MM.1S (cell line): ENCODE data around the gene PTGER2.

Source experiments
- DNase-seq: peaks from one replicate; pipeline ENCODE4 v3.0.0-alpha.2; 2015
- H2AFZ ChIP-seq: fragments of 300-600 bp; sonication (generic); 2 replicates; pipeline ENCODE4 v1.6.0; 2016; ENCODE audit warnings: antibody characterized with exemption, low read length
- H3F3A ChIP-seq: fragments of 300-600 bp; sonication (generic); 2 replicates; pipeline ENCODE4 v1.6.1; 2016; ENCODE audit warnings: mild to moderate bottlenecking, antibody characterized with exemption, low read length, moderate library complexity, mixed read lengths; ENCODE audit not compliant: insufficient read depth
- H3K27ac ChIP-seq: fragments of 300-600 bp; sonication (generic); 2 replicates; pipeline ENCODE4 v1.5.1; 2016; ENCODE audit warnings: mild to moderate bottlenecking, low read length
- H3K27me3 ChIP-seq: fragments of 300-600 bp; sonication (generic); replicated peaks from 2 replicates; pipeline ENCODE4 v1.6.0; 2016; ENCODE audit warnings: low read length; ENCODE audit not compliant: insufficient read depth
- H3K36me3 ChIP-seq: fragments of 300-600 bp; sonication (generic); replicated peaks from 2 replicates; pipeline ENCODE4 v1.6.1; 2016; ENCODE audit warnings: mild to moderate bottlenecking, low read length, mixed read lengths; ENCODE audit not compliant: insufficient read depth
- H3K4me1 ChIP-seq: fragments of 300-600 bp; sonication (generic); 2 replicates; pipeline ENCODE4 v1.6.1; 2016; ENCODE audit warnings: low read length, mixed read lengths
- H3K4me2 ChIP-seq: fragments of 300-600 bp; sonication (generic); 2 replicates; pipeline ENCODE4 v1.6.0; 2016; ENCODE audit warnings: low read depth, low read length
- H3K4me3 ChIP-seq: fragments of 300-600 bp; sonication (generic); 2 replicates; pipeline ENCODE4 v1.5.1; 2016; ENCODE audit warnings: low read length, mixed read lengths
- H3K79me2 ChIP-seq: fragments of 300-600 bp; sonication (generic); 2 replicates; pipeline ENCODE4 v1.6.1; 2016; ENCODE audit warnings: mixed run types, low read length, mixed read lengths
- H3K9ac ChIP-seq: fragments of 300-600 bp; sonication (generic); 2 replicates; pipeline ENCODE4 v1.6.1; 2016; ENCODE audit warnings: low read length, mixed read lengths
- H3K9me2 ChIP-seq: fragments of 300-600 bp; sonication (generic); replicated peaks from 2 replicates; pipeline ENCODE4 v1.6.1; 2016; ENCODE audit warnings: mild to moderate bottlenecking, low read length, mixed read lengths; ENCODE audit not compliant: insufficient read depth
- H3K9me3 ChIP-seq: fragments of 300-600 bp; sonication (generic); replicated peaks from 2 replicates; pipeline ENCODE4 v1.6.1; 2016; ENCODE audit warnings: mild to moderate bottlenecking, low read length, mixed read lengths; ENCODE audit not compliant: insufficient read depth
- H4K20me1 ChIP-seq: fragments of 300-600 bp; sonication (generic); 2 replicates; pipeline ENCODE4 v1.6.1; 2016; ENCODE audit warnings: mild to moderate bottlenecking, low read length, moderate library complexity, mixed read lengths; ENCODE audit not compliant: insufficient read depth
- EZH2 ChIP-seq: fragments of 300-600 bp; sonication (generic); optimal IDR thresholded peaks from 2 replicates; pipeline ENCODE3; 2017; ENCODE audit warnings: low read depth, mild to moderate bottlenecking, antibody characterized with exemption, low read length, mixed read lengths
- EZH2phosphoT487 ChIP-seq: fragments of 300-600 bp; sonication (generic); IDR thresholded peaks from 2 replicates; pipeline ENCODE4 v1.6.1; 2018; ENCODE audit warnings: antibody characterized with exemption, low read length
- TF ChIP-seq, protein P1 (sequence below): fragments of 300-600 bp; sonication (generic); IDR thresholded peaks from 2 replicates; pipeline ENCODE4 v1.5.1; 2016; ENCODE audit warnings: antibody characterized with exemption, low read length, mixed read lengths

PTGER2 gene

DNA sequence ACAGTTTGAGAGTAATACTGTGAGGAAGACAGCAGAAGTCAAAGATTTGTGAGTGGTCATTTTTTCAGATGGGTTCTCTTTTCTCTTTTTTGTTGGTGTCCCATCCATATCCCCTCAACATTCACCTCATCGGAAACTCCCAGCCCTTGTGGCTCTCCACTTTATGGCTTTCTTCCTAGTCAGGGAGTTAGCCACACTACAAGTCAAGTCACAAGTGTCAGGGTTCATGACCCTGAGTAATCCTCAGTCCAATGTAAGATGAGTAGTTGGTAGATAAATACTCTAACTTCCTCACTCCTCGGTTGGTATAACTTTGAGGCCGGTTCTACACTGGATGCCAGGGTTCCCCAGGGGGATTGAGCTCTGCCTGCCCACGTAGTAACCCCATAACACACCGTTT lies 41.4 kb downstream of the PTGER2 start:
- H3K9ac ChIP-seq = no peak overlapping the region
- no peak for DNase-seq
- H3K79me2 ChIP-seq = no peaks in the 10 kb centered on the region
- no peaks in the 10 kb centered on the region for H3K4me1 ChIP-seq
- no peak overlapping the region for H3K4me3 ChIP-seq
- H2AFZ ChIP-seq = no peak overlapping the region
- no peaks in the 10 kb centered on the region for H3K27me3 ChIP-seq
- H3K9me2 ChIP-seq = no peaks in the 10 kb centered on the region
- H3K9me3 ChIP-seq = no peaks in the 10 kb centered on the region
- H3K36me3 ChIP-seq = no peaks in the 10 kb centered on the region
- H4K20me1 ChIP-seq = no peaks in the 10 kb centered on the region
- H3K4me2 ChIP-seq = no peak overlapping the region
- TF ChIP-seq, protein P1, sequence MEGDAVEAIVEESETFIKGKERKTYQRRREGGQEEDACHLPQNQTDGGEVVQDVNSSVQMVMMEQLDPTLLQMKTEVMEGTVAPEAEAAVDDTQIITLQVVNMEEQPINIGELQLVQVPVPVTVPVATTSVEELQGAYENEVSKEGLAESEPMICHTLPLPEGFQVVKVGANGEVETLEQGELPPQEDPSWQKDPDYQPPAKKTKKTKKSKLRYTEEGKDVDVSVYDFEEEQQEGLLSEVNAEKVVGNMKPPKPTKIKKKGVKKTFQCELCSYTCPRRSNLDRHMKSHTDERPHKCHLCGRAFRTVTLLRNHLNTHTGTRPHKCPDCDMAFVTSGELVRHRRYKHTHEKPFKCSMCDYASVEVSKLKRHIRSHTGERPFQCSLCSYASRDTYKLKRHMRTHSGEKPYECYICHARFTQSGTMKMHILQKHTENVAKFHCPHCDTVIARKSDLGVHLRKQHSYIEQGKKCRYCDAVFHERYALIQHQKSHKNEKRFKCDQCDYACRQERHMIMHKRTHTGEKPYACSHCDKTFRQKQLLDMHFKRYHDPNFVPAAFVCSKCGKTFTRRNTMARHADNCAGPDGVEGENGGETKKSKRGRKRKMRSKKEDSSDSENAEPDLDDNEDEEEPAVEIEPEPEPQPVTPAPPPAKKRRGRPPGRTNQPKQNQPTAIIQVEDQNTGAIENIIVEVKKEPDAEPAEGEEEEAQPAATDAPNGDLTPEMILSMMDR = no peak
- no peak for TF ChIP-seq EZH2phosphoT487
- no peak for TF ChIP-seq EZH2
- no peaks in the 10 kb centered on the region for H3F3A ChIP-seq
- H3K27ac ChIP-seq = no peak overlapping the region

DNA sequence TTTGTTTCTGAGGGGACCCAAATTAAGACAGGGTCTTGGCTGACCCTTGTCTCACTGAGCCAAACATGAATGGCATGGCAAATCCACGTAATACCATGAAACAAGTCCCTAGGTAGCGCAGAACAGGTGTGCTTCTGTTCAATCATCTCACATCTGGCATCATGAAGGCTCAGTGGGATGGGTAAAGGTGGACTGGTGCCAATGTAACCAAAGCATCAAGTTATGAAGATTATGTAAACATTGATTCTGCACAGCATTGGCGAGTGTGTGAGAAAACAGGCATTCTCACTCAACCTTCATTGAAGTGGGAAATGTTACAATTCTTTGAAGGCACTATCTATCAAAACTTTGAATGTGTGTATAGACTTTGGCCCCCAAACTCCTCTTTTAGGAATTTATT lies 41.9 kb downstream of the PTGER2 start:
- TF ChIP-seq EZH2phosphoT487 (no peak), EZH2 (no peak)
- TF ChIP-seq, protein P1 = no peak
- Histone ChIP-seq H3K9me2 (no peaks in the 10 kb centered on the region), H2AFZ (no peak overlapping the region), H3K36me3 (no peaks in the 10 kb centered on the region), H3K79me2 (no peaks in the 10 kb centered on the region), H3K9ac (no peak overlapping the region), H4K20me1 (no peaks in the 10 kb centered on the region), H3K4me3 (no peak overlapping the region), H3K27ac (no peak overlapping the region), H3K4me1 (no peaks in the 10 kb centered on the region), H3K27me3 (no peaks in the 10 kb centered on the region), H3K9me3 (no peaks in the 10 kb centered on the region), H3F3A (no peaks in the 10 kb centered on the region), H3K4me2 (no peak overlapping the region)
- no peak for DNase-seq

DNA sequence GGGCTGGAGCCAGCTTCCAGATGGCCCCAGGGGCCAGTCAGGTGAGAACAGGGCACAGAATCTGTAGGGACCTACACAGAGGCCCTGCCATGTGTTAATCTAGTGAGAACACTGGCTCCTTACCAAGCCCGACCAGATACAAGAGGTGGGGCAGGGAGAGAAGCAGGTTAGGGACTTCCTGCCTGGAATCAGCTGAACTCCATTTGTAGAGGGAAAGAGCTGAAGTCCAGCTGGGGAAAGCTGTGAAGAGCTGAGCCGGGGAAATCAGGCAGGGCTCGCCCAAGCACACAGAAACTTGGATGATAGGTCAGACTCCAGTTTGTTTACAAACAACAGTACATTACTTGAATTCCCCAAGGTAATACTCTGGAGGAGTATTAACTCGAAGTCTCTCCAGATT lies 46.7 kb downstream of the PTGER2 start:
- H3K9ac ChIP-seq = no peak overlapping the region
- TF ChIP-seq EZH2phosphoT487 (no peak), EZH2 (no peak)
- TF ChIP-seq, protein P1 = no peak

More for the DNA sequence above, 46.7 kb downstream of the PTGER2 start:
- Histone ChIP-seq H3K27ac (no peak overlapping the region), H3K27me3 (no peaks in the 10 kb centered on the region), H2AFZ (no peak overlapping the region), H3K79me2 (no peaks in the 10 kb centered on the region), H3K36me3 (no peaks in the 10 kb centered on the region), H3K4me1 (no peaks in the 10 kb centered on the region), H3K9me2 (no peaks in the 10 kb centered on the region), H3K9me3 (no peaks in the 10 kb centered on the region), H3F3A (no peaks in the 10 kb centered on the region), H3K4me2 (no peak overlapping the region), H3K4me3 (no peak overlapping the region), H4K20me1 (no peaks in the 10 kb centered on the region)
- DNase-seq = no peak
